Fibroblast of pulmonary artery (primary cell): Measurements from ENCODE around the gene CNTD1.
A peak's percentile ranks its signal among the peaks of the same experiment; 100 is the strongest.

Source experiments
- DNase-seq: peaks from one replicate; pipeline ENCODE4 v3.0.0-alpha.2; 2010; ENCODE audit warnings: low read depth
- H3K4me3 ChIP-seq: replicated peaks from 2 replicates; pipeline ENCODE4 v1.5.1; 2011; ENCODE audit warnings: low read depth, mild to moderate bottlenecking, control low read depth, low read length, moderate library complexity
- TF ChIP-seq, protein P1 (sequence below): IDR thresholded peaks from 2 replicates; pipeline ENCODE4 v1.5.1; 2011; ENCODE audit warnings: mild to moderate bottlenecking, control low read depth, low read length, inconsistent platforms; ENCODE audit errors: missing control alignments

Gene CNTD1

GRCh38 chr17:42773290-42774035, 25.2 kb upstream of the CNTD1 start, which contains the start of gene VPS25:
Gene VPS25 (plus strand): TSS chr17:42773449. CDS start chr17:42773476, 27 bp downstream.
- DNase-seq, result peak; percentile 88
- TF ChIP-seq, protein P1, sequence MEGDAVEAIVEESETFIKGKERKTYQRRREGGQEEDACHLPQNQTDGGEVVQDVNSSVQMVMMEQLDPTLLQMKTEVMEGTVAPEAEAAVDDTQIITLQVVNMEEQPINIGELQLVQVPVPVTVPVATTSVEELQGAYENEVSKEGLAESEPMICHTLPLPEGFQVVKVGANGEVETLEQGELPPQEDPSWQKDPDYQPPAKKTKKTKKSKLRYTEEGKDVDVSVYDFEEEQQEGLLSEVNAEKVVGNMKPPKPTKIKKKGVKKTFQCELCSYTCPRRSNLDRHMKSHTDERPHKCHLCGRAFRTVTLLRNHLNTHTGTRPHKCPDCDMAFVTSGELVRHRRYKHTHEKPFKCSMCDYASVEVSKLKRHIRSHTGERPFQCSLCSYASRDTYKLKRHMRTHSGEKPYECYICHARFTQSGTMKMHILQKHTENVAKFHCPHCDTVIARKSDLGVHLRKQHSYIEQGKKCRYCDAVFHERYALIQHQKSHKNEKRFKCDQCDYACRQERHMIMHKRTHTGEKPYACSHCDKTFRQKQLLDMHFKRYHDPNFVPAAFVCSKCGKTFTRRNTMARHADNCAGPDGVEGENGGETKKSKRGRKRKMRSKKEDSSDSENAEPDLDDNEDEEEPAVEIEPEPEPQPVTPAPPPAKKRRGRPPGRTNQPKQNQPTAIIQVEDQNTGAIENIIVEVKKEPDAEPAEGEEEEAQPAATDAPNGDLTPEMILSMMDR, result peak; percentile 15
- H3K4me3 ChIP-seq, result peak within 1 kb of the TSS; percentile 95

- peak; percentile 53 for DNase-seq
- peak overlapping the region; percentile 95 for H3K4me3 ChIP-seq
- TF ChIP-seq, protein P1, result no peak
These were observed 24.5 kb upstream of the CNTD1 start for GRCh38 chr17:42774066-42774745.

GRCh38 chr17:42775534-42776098, 23.0 kb upstream of the CNTD1 start:
- peak; percentile 74 for DNase-seq
- no peak overlapping the region for H3K4me3 ChIP-seq
- TF ChIP-seq, protein P1, result no peak

DNA sequence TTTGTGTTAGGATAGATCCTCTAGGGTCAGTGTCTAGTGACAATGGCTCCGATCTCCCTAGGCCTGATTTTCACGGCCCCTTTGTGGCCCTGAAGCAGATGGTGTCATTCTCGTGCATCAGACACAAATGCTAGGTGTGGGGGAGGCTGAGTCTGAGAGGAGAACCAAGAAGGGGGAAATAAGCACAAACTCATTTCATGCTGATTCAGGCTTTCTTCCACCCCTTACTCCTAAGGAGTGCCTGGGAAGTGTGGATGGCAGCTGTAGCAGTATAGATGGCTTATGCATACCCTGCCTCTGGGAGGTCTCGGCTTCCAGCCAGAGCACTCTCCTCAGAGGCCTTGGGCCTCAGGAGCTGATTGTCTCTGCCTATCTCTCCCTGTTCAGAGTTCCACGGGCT, 20.1 kb upstream of the CNTD1 start:
- TF ChIP-seq, protein P1, result no peak
- no peak for DNase-seq
- H3K4me3 ChIP-seq, result no peak overlapping the region

- TF ChIP-seq, protein P1, result no peak
- no peak for DNase-seq
- H3K4me3 ChIP-seq, result no peak overlapping the region
These were observed 19.2 kb upstream of the CNTD1 start for GRCh38 chr17:42779304-42779935.

DNA sequence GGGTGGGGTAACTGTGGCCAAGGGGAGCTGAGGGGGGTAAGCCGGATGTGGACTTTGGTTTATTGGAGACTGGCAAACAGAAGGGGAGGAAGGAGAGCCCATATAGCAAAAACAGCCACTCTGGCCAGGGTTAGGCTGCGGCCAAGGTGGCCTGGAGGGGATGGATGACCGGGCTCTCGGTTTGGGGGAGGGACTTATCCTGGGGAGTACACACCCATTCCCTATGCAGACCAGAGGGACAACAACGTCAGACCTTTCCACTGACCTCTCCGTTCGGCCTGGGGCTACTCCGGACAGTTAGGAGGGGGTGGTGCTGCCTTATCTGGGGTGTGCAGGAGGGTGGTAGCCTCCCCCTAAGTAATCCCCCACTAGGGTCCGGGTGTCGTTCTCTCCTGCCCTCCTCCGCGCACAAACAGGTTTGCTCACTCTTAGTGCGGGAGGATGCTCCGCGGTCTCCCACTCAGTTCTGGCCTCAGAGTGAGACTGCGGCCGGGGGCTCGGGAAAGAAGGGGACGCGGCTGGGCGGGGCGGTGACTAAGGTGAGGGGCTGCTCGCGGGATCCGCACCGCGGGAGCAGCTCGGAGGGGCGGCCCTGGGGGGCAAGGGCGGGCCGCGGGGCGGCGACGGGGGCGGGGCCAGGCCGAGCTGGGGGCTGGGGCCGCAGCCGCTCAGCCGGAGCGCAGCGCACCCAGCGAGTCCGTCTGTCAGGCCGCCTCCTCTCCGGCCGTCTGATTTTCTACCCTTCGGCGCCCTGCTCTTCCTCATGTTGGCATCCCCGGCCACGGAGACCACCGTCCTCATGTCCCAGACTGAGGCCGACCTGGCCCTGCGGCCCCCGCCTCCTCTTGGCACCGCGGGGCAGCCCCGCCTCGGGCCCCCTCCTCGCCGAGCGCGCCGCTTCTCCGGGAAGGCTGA, 18.5 kb upstream of the CNTD1 start, which contains the start of gene WNK4:
Gene WNK4 (plus strand): TSS at position 675 of the 915 bp plus-strand sequence. CDS start 89 bp downstream, at position 764.
- TF ChIP-seq, protein P1, result no peak
- H3K4me3 ChIP-seq, result peak within 1 kb of the TSS; percentile 70
- peak; percentile 48 for DNase-seq
